OCI-M2 (cell line): Measurements from ENCODE around the gene WIPF1.
"Not testable (repeated sequence)": the region's sequence is repeated elsewhere in the genome, so short reads cannot be mapped to it uniquely, and the experiment has no call there.

Experiments
- DNase-seq: peaks from one replicate; lab custom pipeline; 2025; ENCODE audit not compliant: unreplicated experiment; lab: John Stamatoyannopoulos, UW

The WIPF1 gene

GRCh38 chr2:174572556-174572955 is 25.0 kb downstream of the WIPF1 start:
- no peak for DNase-seq

GRCh38 chr2:174571669-174572323 is 25.8 kb downstream of the WIPF1 start:
- no peak for DNase-seq

GRCh38 chr2:174570318-174570958 is 27.2 kb downstream of the WIPF1 start:
- no peak for DNase-seq

GRCh38 chr2:174569678-174570077 is 27.9 kb downstream of the WIPF1 start:
- no peak for DNase-seq

- no peak for DNase-seq
These were observed 29.2 kb downstream of the WIPF1 start for GRCh38 chr2:174568425-174568824.

GRCh38 chr2:174566871-174567270 is 30.7 kb downstream of the WIPF1 start:
- no peak for DNase-seq

GRCh38 chr2:174563530-174564282 is 33.9 kb downstream of the WIPF1 start:
- no peak for DNase-seq

- no peak for DNase-seq
These were observed 35.6 kb downstream of the WIPF1 start for GRCh38 chr2:174561972-174562370.

GRCh38 chr2:174561283-174561971 is 36.2 kb downstream of the WIPF1 start:
- no peak for DNase-seq

- no peak for DNase-seq
These were observed 36.9 kb downstream of the WIPF1 start for GRCh38 chr2:174560737-174561136.

GRCh38 chr2:174555998-174556397 is 41.6 kb downstream of the WIPF1 start:
- DNase-seq, result no peak

GRCh38 chr2:174554529-174555150 is 43.0 kb downstream of the WIPF1 start:
- DNase-seq, result no peak

GRCh38 chr2:174553811-174554493 is 43.7 kb downstream of the WIPF1 start:
- DNase-seq, result no peak

- DNase-seq, result no peak
These were observed 44.7 kb downstream of the WIPF1 start for GRCh38 chr2:174552880-174553279.

GRCh38 chr2:174551697-174552096 is 45.9 kb downstream of the WIPF1 start:
- no peak for DNase-seq

- DNase-seq, result not testable (repeated sequence)
These were observed 49.0 kb downstream of the WIPF1 start for GRCh38 chr2:174548646-174549045.

- DNase-seq, result not testable (repeated sequence)
These were observed 49.6 kb downstream of the WIPF1 start for GRCh38 chr2:174548021-174548420.

- DNase-seq, result peak; percentile 79
These were observed 50.8 kb downstream of the WIPF1 start for GRCh38 chr2:174546519-174547506.

- DNase-seq, result no peak
These were observed 52.4 kb downstream of the WIPF1 start for GRCh38 chr2:174545240-174545639.
